Measurements from ENCODE around the gene TPR.
"Not testable (repeated sequence)": the region's sequence is repeated elsewhere in the genome, so short reads cannot be mapped to it uniquely, and the experiment has no call there.

TPR gene

DNA sequence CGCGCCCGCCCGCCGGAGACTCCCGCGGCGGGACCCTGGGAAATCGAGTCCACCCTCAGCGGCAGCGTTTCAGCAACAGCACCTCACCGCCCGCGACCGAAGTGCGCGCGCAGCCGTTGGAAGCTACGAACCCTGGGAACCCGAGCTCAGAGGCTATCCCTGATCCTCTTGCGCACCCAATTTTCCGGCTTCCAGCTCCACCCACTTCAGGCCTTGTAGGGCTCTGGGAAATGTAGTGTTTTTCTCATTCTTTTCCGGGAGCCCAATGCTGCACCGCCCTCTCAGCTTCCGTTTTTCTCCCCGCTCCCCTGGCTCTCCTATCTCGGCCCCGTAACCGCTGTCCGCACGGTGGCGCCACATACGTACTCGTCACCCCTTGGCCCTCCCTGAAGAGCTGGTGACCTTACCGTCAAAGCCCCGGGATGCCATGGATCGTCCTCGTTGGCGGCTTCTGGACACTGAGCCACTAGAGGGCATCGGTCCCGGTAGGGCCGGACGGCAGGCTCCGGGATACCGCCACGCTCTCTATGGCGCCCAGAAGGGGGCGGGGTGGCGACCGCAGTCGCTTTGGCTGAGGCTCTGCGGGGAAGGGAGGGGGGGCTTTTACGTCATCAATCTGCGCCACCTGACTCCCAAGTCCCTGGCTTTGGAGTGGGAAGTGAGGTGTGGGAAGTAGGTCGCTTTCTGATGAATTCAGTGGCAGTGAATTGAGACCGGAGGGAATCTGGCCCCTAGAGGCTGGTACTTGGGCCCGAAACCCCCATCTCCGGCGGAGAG lies at the start of gene TPR, which contains the start of gene ODR4:
Gene TPR (minus strand): TSS at position 102 of the 777 bp plus-strand sequence. CDS start 225 bp downstream, outside the sequence.
Gene ODR4 (plus strand): TSS at position 687 of the 777 bp plus-strand sequence. CDS start 3,948 bp downstream, outside the sequence.
- peak; percentile 99 for DNase-seq

DNA sequence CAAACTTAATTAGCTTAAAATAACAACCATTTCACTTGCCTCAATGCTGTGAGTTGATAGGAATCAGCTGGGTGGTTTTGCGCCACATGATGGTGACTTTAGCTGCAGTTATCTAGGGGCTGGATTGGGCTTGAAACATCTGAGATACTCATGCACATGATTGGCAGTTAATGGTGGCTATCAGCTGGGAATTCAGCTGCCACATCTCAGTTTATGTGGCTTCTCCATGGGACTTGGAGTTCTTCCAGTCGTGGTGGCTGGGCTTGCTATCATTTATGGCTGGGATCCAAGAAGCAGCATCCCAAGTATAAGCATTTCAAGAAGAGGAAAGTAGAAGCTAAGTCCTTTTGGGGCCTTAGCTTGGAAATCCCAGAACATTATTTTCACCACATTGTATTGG lies 49.5 kb upstream of the TPR start:
- no peak for DNase-seq

DNA sequence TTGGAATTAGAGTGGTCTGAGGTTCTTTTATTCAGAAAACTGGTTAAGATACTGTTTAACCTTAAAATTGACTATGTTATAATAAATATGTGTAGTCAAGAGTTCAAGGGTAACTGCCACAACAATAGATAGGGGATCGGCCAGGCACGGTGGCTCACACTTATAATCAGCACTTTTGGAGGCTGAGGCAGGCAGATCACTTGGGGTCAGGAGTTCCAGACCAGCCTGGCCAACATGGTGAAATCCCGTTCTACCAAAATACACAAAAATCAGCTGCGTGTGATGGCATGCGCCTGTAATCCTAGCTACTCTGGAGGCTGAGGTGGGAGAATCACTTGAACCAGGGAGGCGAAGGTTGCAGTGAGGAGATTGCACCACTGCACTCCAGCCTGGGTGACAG lies 46.4 kb upstream of the TPR start:
- DNase-seq: no peak

DNA sequence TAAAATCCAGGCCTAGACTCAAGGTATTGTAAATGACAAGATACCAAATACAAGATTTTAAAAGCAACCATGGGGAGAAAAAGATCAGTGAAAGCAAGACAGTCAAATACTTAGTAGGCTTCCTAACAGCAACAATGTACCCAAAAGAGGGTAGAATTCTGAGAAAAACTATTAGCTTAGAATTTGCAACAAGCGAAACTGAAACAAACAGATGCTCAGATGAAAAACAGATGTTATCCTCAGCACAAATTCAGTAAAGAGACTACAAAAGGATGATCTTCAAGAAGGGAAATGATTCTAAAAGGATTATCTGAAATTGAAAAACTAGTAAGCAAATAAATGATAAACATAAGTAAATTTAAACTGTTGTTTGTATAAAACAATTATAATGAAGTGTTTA lies 45.9 kb upstream of the TPR start:
- no peak for DNase-seq

DNA sequence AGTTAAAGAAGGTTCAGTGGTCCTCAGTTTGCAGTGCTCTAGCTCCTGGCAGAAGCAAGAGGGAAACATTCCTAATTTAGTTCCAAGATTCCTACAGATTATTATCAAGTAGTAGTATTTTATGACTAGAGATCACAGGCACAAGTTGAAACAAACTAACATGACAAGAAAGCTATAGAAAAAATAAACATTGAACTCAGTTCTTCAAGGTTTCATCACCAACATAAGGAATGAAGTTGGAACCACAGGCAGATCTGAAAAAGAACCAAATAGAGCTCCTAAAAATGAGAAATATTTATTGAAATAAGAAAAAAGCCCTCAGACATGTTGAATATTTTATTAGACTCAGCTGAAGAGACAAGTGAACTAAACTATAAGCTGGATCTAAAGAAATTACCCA lies 45.3 kb upstream of the TPR start:
- no peak for DNase-seq

DNA sequence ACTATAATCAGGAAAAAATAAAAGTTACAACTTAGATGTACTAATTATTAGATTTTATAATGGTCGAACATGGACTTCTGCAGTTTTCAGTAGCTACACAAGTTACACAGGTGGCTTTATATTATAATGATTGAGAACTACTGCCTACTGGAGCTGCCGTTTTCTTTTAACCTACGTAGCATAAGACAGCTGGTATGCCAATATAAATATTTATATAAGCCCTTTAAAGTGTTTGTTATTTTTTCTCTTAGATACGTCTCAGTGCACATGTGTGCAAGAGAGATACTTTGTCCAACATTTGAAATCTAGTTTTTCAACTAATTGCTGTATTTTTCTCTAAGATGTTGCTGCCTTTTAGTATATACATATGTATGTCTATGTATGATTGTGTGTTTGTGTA lies 43.5 kb upstream of the TPR start:
- DNase-seq: no peak

DNA sequence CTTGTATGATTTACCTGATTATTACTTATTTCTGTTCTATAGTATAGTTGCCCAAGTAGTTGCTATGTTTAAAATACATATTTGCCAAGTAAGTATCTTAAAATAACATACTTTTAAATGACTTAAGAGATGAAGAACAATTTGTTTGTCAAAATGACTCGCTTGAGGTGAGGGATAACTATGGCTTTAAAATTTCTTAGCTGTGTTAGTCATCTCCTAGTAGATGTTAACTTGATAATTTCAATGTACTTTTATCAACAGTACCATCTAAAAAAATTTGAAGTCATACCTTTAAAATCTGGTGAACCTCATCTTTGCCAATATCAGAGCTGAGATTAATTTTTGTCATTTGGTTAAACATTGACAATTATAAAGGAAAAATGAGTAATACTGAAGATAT lies 38.3 kb upstream of the TPR start:
- no peak for DNase-seq

DNA sequence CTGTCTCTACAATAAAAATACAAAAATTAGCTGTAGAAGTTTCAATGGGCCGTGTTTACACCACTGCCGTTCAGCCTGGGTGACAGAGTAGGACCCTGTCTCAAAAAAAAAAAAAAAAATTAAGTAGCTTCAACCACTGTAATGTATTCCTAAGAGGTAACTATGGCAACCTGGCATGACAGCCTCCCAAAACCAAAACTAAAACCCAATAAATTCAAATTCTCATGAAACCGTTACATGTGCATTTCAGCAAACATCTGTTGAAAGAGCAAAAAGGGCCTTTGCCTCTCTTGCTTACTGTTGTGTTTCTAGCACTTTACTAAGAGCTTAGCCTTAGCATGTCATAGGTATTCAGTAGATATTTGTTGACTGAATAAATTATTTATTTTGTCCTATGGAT lies 34.0 kb upstream of the TPR start:
- no peak for DNase-seq

DNA sequence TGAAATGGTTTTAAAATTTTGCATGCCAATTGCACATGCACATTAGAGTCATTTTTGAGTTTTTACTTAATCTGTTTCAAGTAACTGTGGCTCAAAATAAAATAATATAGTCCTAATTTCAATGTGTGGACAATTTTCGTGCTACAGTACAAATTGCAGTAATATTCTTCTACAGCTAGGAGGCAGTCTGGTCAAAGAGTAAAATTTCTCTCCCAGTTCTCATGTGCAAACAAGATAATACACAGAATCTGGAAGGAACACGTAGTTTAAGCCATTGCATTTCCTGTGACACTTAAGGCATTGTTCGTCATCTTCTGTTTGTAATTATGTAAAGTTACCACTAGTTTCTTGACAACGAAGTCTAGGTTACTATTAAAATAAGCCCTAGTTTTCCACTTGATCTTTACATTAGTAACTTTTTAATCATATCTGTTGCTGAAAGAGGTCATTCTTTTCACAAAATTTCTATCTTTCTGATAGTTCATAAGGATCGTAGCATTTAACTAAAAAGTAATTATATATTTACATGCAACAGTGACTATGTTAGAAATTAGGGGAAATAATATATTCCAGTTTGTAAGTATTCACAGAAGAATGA lies 29.5 kb upstream of the TPR start:
- no peak for DNase-seq

DNA sequence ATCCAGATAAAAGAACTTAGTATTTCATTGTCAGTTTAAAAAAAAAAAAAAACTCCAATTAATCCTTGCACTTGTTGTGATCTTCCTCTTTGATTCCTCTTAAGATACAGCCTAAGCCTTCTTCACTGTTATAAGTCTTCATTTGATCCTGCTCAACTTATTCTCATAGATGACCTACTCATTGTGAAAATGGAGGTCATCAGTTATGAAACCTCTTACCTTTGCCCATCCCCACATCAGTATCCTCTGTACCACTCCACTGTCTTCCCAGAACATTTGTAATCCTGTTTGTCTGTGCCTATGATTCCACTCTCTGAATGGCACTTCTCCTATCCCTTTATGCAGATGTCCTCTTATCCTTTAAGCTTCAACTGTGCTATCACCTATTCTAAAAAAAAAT lies 28.6 kb upstream of the TPR start:
- no peak for DNase-seq

DNA sequence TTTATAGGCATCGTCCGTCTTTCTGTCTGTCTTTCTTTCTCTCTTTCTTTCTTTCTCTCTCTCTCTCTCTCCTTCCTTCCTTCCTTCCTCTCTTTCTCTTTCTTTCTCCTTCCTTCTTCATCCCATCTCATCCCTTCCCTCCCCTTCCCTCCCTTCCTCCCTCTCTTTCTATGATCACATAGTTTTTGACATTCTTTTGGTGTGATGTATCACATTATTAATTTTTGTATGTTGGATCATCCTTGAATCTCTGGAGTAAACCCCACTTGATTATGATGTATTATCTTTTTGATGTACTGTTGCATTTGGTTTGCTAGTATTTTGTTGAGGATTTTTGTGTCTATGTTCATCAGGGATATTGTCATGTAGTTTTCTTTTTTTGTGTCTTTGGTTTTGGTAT lies 26.4 kb upstream of the TPR start:
- DNase-seq: not testable (repeated sequence)

DNA sequence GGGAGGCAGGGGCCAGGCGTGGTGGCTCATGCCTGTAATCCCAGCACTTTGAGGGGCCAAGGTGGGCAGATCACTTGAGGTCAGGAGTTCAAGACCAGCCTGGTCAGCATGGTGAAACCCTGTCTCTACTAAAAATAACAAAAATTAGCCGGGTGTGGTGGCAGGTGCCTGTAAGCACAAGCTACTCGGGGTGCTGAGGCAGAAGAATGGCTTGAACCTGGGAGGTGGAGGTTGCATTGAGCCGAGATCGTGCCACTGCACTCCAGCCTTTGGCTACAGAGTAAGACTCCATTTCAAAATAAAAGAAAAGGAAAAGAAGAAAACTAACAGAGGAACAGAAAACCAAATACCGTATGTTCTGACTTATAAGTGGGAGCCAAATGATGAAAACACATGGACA lies 17.7 kb upstream of the TPR start:
- not testable (repeated sequence) for DNase-seq

DNA sequence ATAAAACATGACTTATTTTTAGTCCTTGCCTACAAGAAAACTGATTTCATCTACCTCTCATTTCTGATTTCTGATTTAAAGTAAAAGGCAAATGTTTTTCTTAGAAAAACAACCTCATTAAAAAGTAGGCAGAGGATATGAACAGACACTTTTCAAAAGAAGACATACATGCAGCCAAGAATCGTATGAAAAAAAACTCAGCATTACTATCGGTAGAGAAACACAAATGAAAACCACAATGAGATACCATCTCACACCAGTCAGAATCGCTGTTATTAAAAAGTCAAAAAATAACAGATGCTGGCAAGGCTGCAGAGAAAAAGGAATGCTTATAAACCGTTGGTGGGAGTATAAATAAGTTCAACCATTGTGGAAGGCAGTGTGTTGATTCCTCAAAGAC lies 16.8 kb upstream of the TPR start:
- DNase-seq: no peak

DNA sequence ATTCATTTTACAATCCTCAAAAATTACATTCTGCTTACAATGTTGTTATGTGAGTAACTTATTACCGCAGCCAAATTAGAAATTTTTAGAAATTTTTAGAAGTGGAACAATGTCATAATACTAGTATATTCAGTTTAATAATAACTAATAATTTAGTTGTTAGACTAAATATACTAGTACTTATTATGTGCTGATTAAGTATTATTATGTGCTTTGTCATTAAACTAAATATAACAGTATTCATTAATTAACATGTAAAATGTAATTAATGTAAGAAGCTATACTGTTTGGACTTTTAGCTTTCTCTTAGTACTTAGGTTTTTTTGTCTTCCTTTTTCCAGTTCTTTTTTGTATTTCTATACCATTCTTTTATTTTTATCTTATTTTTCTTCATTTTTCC lies 15.9 kb upstream of the TPR start:
- no peak for DNase-seq

DNA sequence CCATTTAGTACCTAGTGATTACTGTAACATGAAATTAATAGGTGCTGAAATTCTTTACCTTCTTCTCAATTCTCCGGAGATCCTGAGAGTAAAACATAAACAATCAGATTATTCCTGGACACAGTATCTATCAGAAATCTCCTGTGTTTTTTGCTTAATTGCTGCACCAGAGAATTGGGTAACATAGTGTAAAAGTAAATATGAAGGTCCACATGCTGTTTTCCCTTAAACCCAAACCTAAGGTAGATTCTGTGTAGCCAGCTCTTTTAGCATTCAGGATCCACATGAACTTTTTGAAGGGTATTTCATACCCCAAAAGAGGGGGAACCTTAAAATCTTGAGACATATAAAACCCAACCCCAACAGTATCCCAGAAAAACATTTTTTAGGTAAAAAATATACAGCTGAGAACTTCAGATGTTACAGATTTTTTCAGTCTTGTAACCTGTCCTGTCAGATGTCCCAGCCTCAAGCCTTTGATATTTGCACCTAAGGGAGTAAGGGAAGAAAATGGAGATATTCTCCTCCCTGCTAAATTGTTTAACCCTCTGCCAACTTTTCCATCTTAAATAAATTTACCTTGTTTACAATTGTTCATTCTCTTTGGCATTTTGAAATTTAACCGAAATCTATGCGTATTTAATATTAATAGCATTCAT lies 11.8 kb upstream of the TPR start:
- no peak for DNase-seq

DNA sequence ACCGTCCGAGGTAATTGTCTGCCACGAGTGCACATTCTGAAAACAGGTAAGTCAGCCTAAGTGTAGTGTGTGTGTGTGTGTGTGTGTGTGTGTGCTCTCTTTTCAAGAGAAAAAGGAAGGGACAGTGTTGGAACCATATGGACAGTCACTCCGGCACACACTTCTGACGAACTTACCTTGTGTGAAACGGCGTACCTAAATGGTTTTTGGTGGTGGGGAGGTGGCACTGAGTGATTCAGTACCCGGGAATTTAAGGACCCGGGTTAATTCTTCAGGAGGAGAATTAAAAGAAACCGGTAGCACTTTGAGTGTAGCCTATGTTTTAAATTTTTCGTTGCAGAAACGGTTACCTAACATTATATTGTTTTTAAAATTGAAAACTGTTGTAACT lies 871 bp upstream of the TPR start:
- DNase-seq: no peak

DNA sequence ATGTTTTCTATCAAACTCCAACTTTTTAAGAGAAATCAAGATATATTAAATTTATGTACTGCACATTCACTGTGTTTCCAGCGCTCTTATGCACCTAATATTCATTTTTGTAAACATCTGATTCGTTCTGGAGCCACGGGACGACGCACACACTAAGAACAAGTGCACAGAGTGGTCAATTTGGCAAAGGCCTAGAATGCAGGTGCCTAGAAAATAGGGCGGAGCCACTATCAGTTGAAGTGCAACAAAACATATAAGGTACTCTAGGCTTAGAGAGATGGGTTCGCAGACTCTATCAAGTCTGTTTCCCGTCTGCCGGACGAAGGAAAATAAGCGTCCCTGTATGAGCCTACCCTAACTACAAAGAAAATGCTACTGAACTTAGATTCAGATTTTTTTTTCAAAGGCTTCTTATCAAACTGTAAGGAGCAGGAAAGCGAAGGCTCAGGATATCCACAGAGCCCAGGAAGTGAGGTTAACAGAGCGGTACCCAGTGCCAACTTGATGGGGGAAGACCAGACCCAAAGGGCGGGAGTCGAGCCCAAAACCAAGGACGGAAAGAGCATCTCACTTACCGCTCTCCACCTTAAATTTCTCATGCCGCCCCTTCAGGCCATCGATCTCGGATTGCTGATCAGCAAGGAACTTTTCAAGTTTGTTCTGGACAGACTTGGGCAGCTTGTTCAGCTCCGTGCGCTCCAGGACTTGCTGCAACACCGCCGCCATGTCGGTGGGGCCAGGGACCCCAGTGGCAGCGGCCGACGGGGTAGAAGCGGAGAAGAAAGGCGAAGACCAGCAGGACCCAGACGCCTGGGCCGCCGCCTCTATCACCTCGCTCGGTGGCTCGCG lies 526 bp downstream of the TPR start:
- DNase-seq: no peak

DNA sequence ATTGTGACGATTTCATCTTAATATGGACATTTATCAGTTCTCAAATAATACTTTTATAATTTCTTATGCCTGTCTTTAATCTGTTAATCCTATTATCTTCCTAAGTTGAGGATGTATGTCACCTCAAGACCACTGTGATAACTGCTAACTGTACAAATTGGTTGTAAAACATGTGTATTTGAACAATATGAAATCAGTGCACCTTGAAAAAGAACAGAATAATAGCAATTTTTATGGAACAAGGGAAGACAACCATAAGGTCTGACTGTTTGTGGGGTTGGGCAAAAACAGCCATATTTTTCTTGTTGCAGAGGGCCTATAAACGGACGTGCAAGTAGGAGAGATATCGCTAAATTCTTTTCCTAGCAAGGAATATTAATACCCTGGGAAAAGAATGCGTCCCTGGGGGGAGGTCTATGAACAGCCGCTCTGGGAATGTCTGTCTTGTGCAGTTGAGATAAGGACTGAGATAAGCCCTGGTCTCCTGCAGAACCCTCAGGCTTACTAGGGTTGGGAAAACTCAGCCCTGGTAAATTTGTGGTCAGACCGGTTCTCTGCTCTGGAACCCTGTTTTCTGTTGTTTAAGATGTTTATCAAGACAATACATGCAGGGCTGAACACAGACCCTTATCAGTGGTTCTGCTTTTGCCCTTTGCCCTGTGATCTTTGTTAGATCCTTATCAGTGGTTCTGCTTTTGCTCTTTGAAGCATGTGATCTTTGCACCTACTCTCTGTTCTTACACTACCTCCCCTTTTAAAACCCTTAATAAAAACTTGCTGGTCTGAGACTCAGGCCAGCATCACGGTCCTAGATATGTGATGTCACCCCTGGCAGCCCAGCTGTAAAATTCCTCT lies 27.0 kb downstream of the TPR start:
- DNase-seq: not testable (repeated sequence)

DNA sequence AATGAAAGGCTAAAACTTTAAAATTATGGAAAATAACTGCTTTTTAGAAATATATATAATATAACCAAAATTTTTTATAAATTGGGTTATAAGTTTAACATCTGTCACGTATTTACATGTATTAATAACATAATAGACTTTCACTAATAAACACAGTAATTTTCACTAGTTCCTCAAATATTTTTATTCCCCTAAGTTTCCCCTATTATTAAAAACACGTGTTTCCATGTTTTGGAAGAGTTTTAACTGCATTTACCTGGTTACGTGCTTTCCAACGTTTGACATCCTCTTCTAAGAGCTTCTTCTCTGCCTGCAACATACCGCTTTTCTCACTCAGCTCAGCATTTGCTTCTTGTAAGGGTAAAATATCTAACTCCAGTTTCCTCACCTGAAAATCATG lies 34.3 kb downstream of the TPR start:
- no peak for DNase-seq

DNA sequence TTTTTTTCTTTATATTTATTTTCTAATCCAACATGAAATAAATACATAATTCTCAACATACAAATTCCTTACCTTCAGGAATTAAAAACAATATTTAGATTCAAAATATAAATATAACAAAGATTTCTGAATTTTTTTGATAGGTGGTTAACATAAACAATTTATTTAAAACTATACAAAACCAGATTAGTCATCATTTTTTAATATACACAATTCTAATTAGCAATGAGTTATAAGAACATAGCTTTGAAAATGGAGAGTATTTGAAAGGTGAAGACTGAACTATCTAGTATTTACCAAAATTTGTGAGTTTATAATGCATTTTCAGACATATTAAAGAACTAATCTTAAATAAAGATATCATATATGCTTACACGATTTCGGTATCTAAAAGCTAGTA lies 37.5 kb downstream of the TPR start:
- no peak for DNase-seq

DNA sequence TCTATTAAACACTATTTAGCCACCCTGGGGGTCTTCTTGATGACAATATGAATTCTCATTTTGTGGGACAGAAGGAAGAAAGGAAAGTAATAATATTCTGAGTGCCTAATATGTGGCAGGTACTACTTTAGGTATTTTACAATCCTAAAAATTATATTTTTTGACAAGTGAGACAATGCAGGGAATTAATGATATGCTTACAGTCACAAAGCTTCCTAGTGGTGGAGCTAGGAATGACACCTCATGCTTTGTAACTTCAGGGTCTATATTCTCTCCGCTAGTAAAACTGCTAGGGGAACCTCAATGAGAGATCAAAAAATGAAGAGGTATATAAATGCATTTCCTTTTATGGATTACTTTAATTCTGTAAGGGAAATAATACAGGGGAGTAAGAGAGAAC lies 44.3 kb downstream of the TPR start:
- DNase-seq: no peak

DNA sequence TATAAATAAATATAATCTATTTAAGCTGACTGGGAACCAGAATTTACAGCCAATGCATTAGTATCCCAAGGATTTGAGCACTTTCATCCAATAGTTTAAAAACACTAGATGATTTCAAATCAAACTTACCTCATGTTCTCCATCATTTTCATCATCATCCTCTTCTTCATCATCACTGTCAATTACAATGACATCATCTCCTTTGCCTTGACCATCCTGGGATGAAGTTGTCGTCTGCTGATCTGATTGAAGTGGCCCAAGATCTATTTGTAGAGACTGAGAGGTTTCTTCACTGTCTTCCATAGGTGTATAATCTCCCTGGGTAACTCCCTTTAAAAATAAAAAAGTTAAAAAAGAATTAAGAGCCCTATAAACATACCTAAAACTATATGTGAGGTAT lies 47.7 kb downstream of the TPR start:
- no peak for DNase-seq
